Ascending aorta (tissue), 2 donors: ENCODE results near the gene DRD3. TPM values are rescaled to one million over a fixed set of nuclear protein-coding genes. Genes with fewer than 3 reads are reported as not detected.

Experiments
- DNase-seq, 2 donors: peaks; one replicate each; pipeline ENCODE4 v3.0.0-alpha.2; 2019; ENCODE audit warnings: low spot score in 2 of 2
- H3K27ac ChIP-seq, 2 donors: fragments of 200-600 bp; sonication (generic); one replicate each; pipeline ENCODE4 v1.5.1; 2016 to 2017; ENCODE audit warnings: mild to moderate bottlenecking in 1 of 2
- H3K27me3 ChIP-seq: fragments of 200-600 bp; sonication (generic); one replicate; pipeline ENCODE4 v1.5.1; 2017
- H3K36me3 ChIP-seq, 2 donors: fragments of 200-600 bp; sonication (generic); one replicate each; pipeline ENCODE4 v1.5.1; 2016
- H3K4me1 ChIP-seq, 2 donors: fragments of 200-600 bp; sonication (generic); one replicate each; pipeline ENCODE4 v1.5.1; 2016 to 2017; ENCODE audit warnings: mild to moderate bottlenecking in 1 of 2
- H3K4me3 ChIP-seq, 2 donors: fragments of 200-600 bp; sonication (generic); one replicate each; pipeline ENCODE4 v1.5.1; 2016 to 2017; ENCODE audit warnings: mild to moderate bottlenecking in 1 of 2
- H3K9me3 ChIP-seq, 2 donors: fragments of 200-600 bp; sonication (generic); one replicate each; pipeline ENCODE4 v1.5.1; 2016
- CTCF ChIP-seq, 3 experiments: fragments of 200-600 bp in 2 of 3; fragments of 450-650 bp in 1 of 3; sonication (generic) in 2 of 3; IDR thresholded peaks; one replicate each; pipeline ENCODE4 v1.5.1; 2016 to 2019; ENCODE audit warnings: antibody characterized with exemption in 3 of 3, mild to moderate bottlenecking in 1 of 3, moderate library complexity in 1 of 3
- intact Hi-C: fragments of 100-400 bp; cut with DNase I; formaldehyde crosslinking; loops from one replicate; pipeline ENCODE4 v1.15.1; 2023
- total RNA-seq: library from RNA; depleted of rRNA; stranded (reverse); fragments of >200 nt; gene quantifications from one replicate; pipeline ENCODE4 v1.1.0, GENCODE V29; 2016

DRD3 gene
- total RNA-seq, 1 donor from 2014 or later, result not detected

DNA sequence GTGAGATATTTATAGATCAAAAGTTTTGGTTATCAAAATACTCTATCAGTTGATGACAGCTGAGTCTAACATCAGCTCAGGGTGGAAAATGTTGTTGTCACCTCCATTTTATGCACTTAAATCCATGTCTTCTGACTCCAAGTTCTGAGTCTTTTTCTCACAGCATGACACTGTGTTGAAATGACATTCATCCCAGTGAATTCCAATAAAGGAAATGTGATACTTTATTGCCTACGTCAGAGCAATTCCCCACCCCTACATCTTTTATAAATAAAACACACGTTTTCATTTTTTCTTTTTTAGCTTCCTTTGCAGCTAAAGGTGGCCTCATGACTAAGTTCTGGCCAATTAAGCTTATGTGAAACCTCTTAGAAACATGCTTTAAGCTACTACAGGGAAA, 10.7 kb downstream of the DRD3 start:
- Histone ChIP-seq H3K9me3 (no peaks in the 10 kb centered on the region), H3K27me3 (no peaks in the 10 kb centered on the region), H3K27ac (no peak overlapping the region), H3K4me3 (no peak overlapping the region), H3K4me1 (no peaks in the 10 kb centered on the region), H3K36me3 (no peaks in the 10 kb centered on the region)
- intact Hi-C loops, result no loop called here
- no peak for TF ChIP-seq CTCF (IDR thresholded peaks at IDR 0.05)
- no peak for DNase-seq

GRCh38 chr3:114157321-114157720, 21.5 kb downstream of the DRD3 start:
- no peaks in the 10 kb centered on the region for H3K36me3 ChIP-seq
- no peaks in the 10 kb centered on the region for H3K27me3 ChIP-seq
- H3K4me3 ChIP-seq, result no peak overlapping the region
- no peak for DNase-seq
- intact Hi-C loops, result loop anchor here (10.0 kb wide), 1 partner anchor 413 kb away; the partner anchor contains the start of genes ATP6V1A and NAA50
- no peaks in the 10 kb centered on the region for H3K9me3 ChIP-seq
- H3K27ac ChIP-seq, result no peak overlapping the region
- TF ChIP-seq CTCF (IDR thresholded peaks at IDR 0.05), result no peak
- peaks cover 0 to 2% of the 10 kb centered on the region in 2 donors for H3K4me1 ChIP-seq

GRCh38 chr3:114155370-114155821, 23.5 kb downstream of the DRD3 start:
- no peak overlapping the region for H3K4me3 ChIP-seq
- peaks cover 0 to 2% of the 10 kb centered on the region in 2 donors for H3K4me1 ChIP-seq
- H3K27me3 ChIP-seq, result no peaks in the 10 kb centered on the region
- H3K36me3 ChIP-seq, result no peaks in the 10 kb centered on the region
- no peaks in the 10 kb centered on the region for H3K9me3 ChIP-seq
- peak in 1 of 3 experiments; percentile 30 for TF ChIP-seq CTCF (IDR thresholded peaks at IDR 0.05)
- DNase-seq, result no peak
- intact Hi-C loops, result loop anchor here (10.0 kb wide), 1 partner anchor 411 kb away; the partner anchor contains the start of genes ATP6V1A and NAA50
- H3K27ac ChIP-seq, result no peak overlapping the region

DNA sequence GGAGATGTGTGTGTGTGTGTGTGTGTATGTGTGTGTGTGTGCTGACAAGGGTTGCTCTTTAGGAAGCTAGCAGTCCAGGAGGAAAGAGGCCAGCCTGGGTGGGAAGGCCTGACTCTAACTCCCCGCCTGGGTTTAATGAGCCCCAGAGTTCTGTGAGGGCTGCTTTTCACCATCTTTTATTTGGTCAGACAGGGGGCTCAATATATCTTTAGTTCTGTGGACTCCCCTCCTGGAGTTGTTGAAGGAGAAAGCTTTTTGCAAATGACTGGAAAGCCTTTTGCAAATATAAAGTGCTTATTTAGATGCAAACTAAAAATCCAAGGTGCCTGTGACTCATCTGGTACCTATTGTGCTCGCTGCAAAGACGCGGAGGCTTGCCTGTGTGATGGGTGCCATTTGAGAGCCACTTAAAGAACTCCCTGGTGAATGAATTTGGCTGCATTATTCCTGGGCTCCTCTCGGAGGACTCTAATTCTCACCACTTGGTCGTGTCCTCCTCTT, 24.5 kb downstream of the DRD3 start:
- H3K36me3 ChIP-seq, result no peaks in the 10 kb centered on the region
- H3K27me3 ChIP-seq, result no peaks in the 10 kb centered on the region
- H3K9me3 ChIP-seq, result no peaks in the 10 kb centered on the region
- H3K27ac ChIP-seq, result no peak overlapping the region
- DNase-seq, result no peak
- H3K4me3 ChIP-seq, result no peak overlapping the region
- intact Hi-C loops, result loop anchor here (5.0 to 10.0 kb wide), 2 partner anchors 97 to 410 kb away; partner anchors contain the start of genes ATP6V1A, CCDC191, NAA50 and QTRT2
- peaks cover 0 to 2% of the 10 kb centered on the region in 2 donors for H3K4me1 ChIP-seq
- no peak for TF ChIP-seq CTCF (IDR thresholded peaks at IDR 0.05)

GRCh38 chr3:114152519-114153151, 26.2 kb downstream of the DRD3 start:
- intact Hi-C loops, result loop anchor here (5.0 to 10.0 kb wide), 2 partner anchors 95 to 408 kb away; partner anchors contain the start of genes ATP6V1A, CCDC191, NAA50 and QTRT2
- peak in 1 of 2 donors; percentile 84 for DNase-seq
- TF ChIP-seq CTCF (IDR thresholded peaks at IDR 0.05), result peak; percentile 66 to 91 (median 86)
- Histone ChIP-seq H3K4me1 (peaks cover 0 to 7% of the 10 kb centered on the region in 2 donors), H3K27me3 (no peaks in the 10 kb centered on the region), H3K36me3 (no peaks in the 10 kb centered on the region), H3K4me3 (peak overlapping the region; percentile 47 to 68), H3K27ac (peak overlapping the region; percentile 9 to 61), H3K9me3 (no peaks in the 10 kb centered on the region)
